SU-DHL-6 (cell line): ENCODE data around the gene PLS1.
"Not testable (repeated sequence)": the region's sequence is repeated elsewhere in the genome, so short reads cannot be mapped to it uniquely, and the experiment has no call there.

Experiments used
- CTCF ChIP-seq: fragments of 200-600 bp; sonication (generic); IDR thresholded peaks from one replicate; pipeline ENCODE4 v1.5.1; 2017; ENCODE audit warnings: antibody characterized with exemption, mild to moderate bottlenecking, low read length, moderate library complexity; ENCODE audit not compliant: insufficient read depth, poor library complexity, severe bottlenecking
- EZH2phosphoT487 ChIP-seq: fragments of 200-600 bp; sonication (generic), shearing (Covaris generic); conservative IDR thresholded peaks from 2 replicates; pipeline ENCODE4 v1.6.1; 2018; ENCODE audit warnings: mild to moderate bottlenecking, antibody characterized with exemption, low read length, moderate library complexity, mixed read lengths

DNA sequence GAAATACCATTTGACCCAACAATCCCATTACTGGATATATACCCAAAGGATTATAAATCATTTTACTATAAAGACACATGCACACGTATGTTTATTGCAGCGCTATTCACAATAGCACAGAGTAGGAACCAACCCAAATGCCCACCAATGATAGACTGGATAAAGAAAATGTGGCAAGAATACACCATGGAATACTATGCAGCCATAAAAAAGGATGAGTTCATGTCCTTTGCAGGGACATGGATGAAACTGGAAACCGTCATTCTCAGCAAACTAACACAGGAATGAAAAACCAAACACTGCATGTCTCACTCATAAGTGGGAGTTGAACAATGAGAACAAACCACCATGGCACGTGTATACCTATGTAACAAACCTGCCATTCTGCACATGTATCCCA, 154.3 kb downstream of the PLS1 start:
- TF ChIP-seq CTCF, EZH2phosphoT487: not testable (repeated sequence)
